DOHH2 (cell line): ENCODE results near the gene SCO2.

Source experiments
- H3F3A ChIP-seq: fragments of 200-600 bp; sonication (generic), shearing (Covaris generic); 2 replicates; pipeline ENCODE4 v1.6.0; 2016; ENCODE audit warnings: antibody characterized with exemption, mild to moderate bottlenecking; ENCODE audit not compliant: control insufficient read depth, insufficient read depth
- H3K27ac ChIP-seq: fragments of 200-600 bp; sonication (generic); 2 replicates; pipeline ENCODE4 v1.5.1; 2014; ENCODE audit warnings: low read depth, mild to moderate bottlenecking, low read length, moderate library complexity
- H3K27me3 ChIP-seq: fragments of 200-600 bp; sonication (generic); 2 replicates; pipeline ENCODE4 v1.6.1; 2014; ENCODE audit warnings: mild to moderate bottlenecking, low read length, mixed read lengths; ENCODE audit not compliant: control insufficient read depth
- H3K36me3 ChIP-seq: fragments of 200-600 bp; sonication (generic); 2 replicates; pipeline ENCODE4 v1.6.1; 2014; ENCODE audit warnings: mild to moderate bottlenecking, low read length, moderate library complexity, mixed read lengths; ENCODE audit not compliant: control insufficient read depth
- H3K4me1 ChIP-seq: fragments of 200-600 bp; sonication (generic); 2 replicates; pipeline ENCODE4 v1.6.1; 2014; ENCODE audit warnings: mild to moderate bottlenecking, low read length, mixed read lengths; ENCODE audit not compliant: control insufficient read depth
- H3K4me2 ChIP-seq: fragments of 200-600 bp; sonication (generic); 2 replicates; pipeline ENCODE4 v1.6.0; 2014; ENCODE audit warnings: mild to moderate bottlenecking, low read length, moderate library complexity
- H3K4me3 ChIP-seq: fragments of 200-600 bp; sonication (generic); 2 replicates; pipeline ENCODE4 v1.5.1; 2014; ENCODE audit warnings: mild to moderate bottlenecking, low read length, mixed read lengths
- H3K79me2 ChIP-seq: fragments of 200-600 bp; sonication (generic); 2 replicates; pipeline ENCODE4 v1.6.1; 2014; ENCODE audit warnings: mild to moderate bottlenecking, low read length, mixed read lengths; ENCODE audit not compliant: control insufficient read depth
- H3K9me2 ChIP-seq: fragments of 200-600 bp; sonication (generic); replicated peaks from 2 replicates; pipeline ENCODE4 v1.6.1; 2014; ENCODE audit warnings: mild to moderate bottlenecking, low read length, mixed read lengths; ENCODE audit not compliant: control insufficient read depth
- H3K9me3 ChIP-seq: fragments of 200-600 bp; sonication (generic); 2 replicates; pipeline ENCODE4 v1.6.1; 2014; ENCODE audit warnings: antibody characterized with exemption, low read length, mixed read lengths; ENCODE audit not compliant: control insufficient read depth, insufficient read depth
- H4K20me1 ChIP-seq: fragments of 200-600 bp; sonication (generic); 2 replicates; pipeline ENCODE4 v1.6.0; 2014; ENCODE audit warnings: low read depth, mild to moderate bottlenecking, antibody characterized with exemption, low read length, moderate library complexity; ENCODE audit not compliant: control insufficient read depth, insufficient read depth
- CTCF ChIP-seq: fragments of 200-600 bp; sonication (generic); IDR thresholded peaks from one replicate; pipeline ENCODE4 v1.5.1; 2014; ENCODE audit warnings: antibody characterized with exemption, mild to moderate bottlenecking, low read depth, low read length; ENCODE audit not compliant: poor library complexity, severe bottlenecking
- EZH2phosphoT487 ChIP-seq: fragments of 200-600 bp; sonication (generic); IDR thresholded peaks from 2 replicates; pipeline ENCODE4 v1.6.1; 2017; ENCODE audit warnings: borderline replicate concordance, mild to moderate bottlenecking, antibody characterized with exemption, low read length, moderate library complexity, mixed read lengths

Gene SCO2

GRCh38 chr22:50526834-50527801 is 1.7 kb upstream of the SCO2 start:
- H3F3A ChIP-seq: peaks cover 21% of the 10 kb centered on the region
- H3K79me2 ChIP-seq: peaks cover 50% of the 10 kb centered on the region
- no peak for TF ChIP-seq EZH2phosphoT487
- TF ChIP-seq CTCF: no peak
- H3K27me3 ChIP-seq: no peaks in the 10 kb centered on the region
- peaks cover 36% of the 10 kb centered on the region for H3K4me1 ChIP-seq
- no peaks in the 10 kb centered on the region for H3K9me2 ChIP-seq
- H4K20me1 ChIP-seq: no peaks in the 10 kb centered on the region
- H3K27ac ChIP-seq: peak overlapping the region; percentile 83
- peak overlapping the region; percentile 97 for H3K4me2 ChIP-seq
- H3K36me3 ChIP-seq: peaks cover 34% of the 10 kb centered on the region
- H3K4me3 ChIP-seq: peak overlapping the region; percentile 93
- no peaks in the 10 kb centered on the region for H3K9me3 ChIP-seq

- H3K27me3 ChIP-seq: no peaks in the 10 kb centered on the region
- peaks cover 33% of the 10 kb centered on the region for H3K4me1 ChIP-seq
- no peaks in the 10 kb centered on the region for H3K9me3 ChIP-seq
- peaks cover 49% of the 10 kb centered on the region for H3K79me2 ChIP-seq
- peak overlapping the region; percentile 97 for H3K4me2 ChIP-seq
- peak overlapping the region; percentile 93 for H3K4me3 ChIP-seq
- peaks cover 21% of the 10 kb centered on the region for H3F3A ChIP-seq
- no peaks in the 10 kb centered on the region for H4K20me1 ChIP-seq
- peaks cover 42% of the 10 kb centered on the region for H3K36me3 ChIP-seq
- H3K27ac ChIP-seq: peak overlapping the region; percentile 83
- no peaks in the 10 kb centered on the region for H3K9me2 ChIP-seq
- TF ChIP-seq CTCF (peak; percentile 88), EZH2phosphoT487 (no peak)
These were observed 873 bp upstream of the SCO2 start for GRCh38 chr22:50526108-50526833.

GRCh38 chr22:50525858-50526107 is 385 bp upstream of the SCO2 start:
- Histone ChIP-seq H3K36me3 (peaks cover 45% of the 10 kb centered on the region), H3F3A (peaks cover 21% of the 10 kb centered on the region), H3K4me3 (peak overlapping the region; percentile 93), H3K27ac (peak overlapping the region; percentile 83), H3K4me1 (peaks cover 33% of the 10 kb centered on the region), H3K27me3 (no peaks in the 10 kb centered on the region), H3K9me2 (no peaks in the 10 kb centered on the region), H3K4me2 (peak overlapping the region; percentile 97), H4K20me1 (no peaks in the 10 kb centered on the region), H3K79me2 (peaks cover 51% of the 10 kb centered on the region), H3K9me3 (no peaks in the 10 kb centered on the region)
- no peak for TF ChIP-seq CTCF
- no peak for TF ChIP-seq EZH2phosphoT487
